Measurements from ENCODE around the gene F2RL1.
"Not testable (repeated sequence)": the region's sequence is repeated elsewhere in the genome, so short reads cannot be mapped to it uniquely, and the experiment has no call there.

Gene F2RL1, protein sequence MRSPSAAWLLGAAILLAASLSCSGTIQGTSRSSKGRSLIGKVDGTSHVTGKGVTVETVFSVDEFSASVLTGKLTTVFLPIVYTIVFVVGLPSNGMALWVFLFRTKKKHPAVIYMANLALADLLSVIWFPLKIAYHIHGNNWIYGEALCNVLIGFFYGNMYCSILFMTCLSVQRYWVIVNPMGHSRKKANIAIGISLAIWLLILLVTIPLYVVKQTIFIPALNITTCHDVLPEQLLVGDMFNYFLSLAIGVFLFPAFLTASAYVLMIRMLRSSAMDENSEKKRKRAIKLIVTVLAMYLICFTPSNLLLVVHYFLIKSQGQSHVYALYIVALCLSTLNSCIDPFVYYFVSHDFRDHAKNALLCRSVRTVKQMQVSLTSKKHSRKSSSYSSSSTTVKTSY

DNA sequence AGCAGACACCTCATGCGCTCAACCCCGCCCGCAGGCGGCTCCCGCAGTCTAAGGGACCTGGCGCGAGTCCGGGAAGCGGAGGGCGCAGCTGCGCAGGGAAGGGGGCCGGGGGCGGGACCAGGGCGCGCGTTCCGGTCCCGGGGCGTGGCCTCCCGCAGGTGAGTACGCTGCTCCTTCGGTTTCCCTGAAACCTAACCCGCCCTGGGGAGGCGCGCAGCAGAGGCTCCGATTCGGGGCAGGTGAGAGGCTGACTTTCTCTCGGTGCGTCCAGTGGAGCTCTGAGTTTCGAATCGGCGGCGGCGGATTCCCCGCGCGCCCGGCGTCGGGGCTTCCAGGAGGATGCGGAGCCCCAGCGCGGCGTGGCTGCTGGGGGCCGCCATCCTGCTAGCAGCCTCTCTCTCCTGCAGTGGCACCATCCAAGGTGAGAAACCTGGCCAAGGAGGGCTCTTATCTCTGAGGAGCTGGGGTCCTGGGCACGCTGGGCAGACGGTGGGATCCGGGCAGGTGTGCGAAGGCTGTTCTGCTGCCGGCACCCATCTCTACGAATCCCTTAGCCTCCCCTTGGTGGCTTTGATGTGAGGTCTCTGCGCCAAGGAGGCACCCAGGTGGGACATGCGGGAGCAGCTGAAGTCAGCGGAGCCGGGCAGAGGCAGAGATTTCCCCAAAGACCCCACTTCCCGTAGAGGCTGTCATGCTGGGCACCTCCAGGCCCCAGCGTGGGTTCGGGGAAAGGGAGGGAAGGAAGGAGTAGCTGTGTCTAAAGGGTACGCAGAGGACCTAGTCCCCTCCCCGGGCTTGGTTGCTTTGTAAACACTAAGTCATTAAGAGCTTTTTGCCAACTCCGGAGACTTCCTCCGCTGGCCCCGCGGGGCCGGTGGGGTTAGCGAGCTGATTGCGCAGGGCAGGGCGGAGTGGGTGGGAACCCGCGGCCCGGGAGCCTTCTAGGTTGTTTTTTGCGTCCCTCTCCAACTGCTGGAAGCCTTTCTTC lies at the start of gene F2RL1:
Gene F2RL1 (plus strand): TSS at position 187 of the 988 bp plus-strand sequence. CDS start 153 bp downstream, at position 340.
- no peak for DNase-seq (ENCODE audit: low spot score)

DNA sequence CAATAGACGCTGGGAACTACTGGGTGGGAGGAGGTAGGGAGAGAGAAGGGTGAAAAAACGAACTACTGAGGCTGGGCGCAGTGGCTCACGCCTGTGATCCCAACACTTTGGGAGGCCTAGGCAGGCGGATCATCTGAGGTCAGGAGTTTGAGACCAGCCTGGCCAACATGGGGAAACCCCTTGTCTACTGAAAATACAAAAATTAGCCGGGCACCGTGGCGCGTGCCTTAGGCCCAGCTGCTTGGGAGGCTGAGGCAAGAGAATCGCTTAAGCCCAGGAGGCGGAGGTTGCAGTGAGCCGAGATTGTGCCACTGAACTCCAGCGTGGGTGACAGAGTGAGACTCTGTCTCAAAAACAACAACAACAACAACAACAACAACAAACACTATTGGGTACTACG lies 47.8 kb upstream of the F2RL1 start:
- DNase-seq (ENCODE audit: low spot score) = not testable (repeated sequence)

- DNase-seq (ENCODE audit: low spot score) = no peak
These were observed 47.0 kb upstream of the F2RL1 start for GRCh38 chr5:76771705-76772405.

- no peak for DNase-seq (ENCODE audit: low spot score)
These were observed 42.9 kb upstream of the F2RL1 start for GRCh38 chr5:76775921-76776320.

DNA sequence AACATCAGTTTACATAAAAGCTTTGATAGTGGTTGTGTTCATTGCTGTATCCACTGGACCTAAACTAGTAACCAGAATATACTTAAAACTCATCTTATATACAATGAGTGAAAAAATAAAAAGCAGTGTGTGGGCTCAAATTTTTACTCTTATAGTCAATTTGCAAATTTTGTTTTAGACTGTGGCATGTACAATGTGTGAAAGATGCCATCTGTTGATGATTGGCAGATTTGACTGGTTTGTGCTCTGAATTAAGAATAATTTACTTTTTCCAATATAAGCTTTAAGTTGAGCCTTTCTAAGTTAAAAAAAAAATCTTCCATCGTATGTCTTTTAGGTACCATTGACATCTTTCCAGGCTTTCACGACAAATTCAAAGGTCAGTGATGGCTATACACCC lies 42.4 kb upstream of the F2RL1 start:
- DNase-seq (ENCODE audit: low spot score) = peak; percentile 28

DNA sequence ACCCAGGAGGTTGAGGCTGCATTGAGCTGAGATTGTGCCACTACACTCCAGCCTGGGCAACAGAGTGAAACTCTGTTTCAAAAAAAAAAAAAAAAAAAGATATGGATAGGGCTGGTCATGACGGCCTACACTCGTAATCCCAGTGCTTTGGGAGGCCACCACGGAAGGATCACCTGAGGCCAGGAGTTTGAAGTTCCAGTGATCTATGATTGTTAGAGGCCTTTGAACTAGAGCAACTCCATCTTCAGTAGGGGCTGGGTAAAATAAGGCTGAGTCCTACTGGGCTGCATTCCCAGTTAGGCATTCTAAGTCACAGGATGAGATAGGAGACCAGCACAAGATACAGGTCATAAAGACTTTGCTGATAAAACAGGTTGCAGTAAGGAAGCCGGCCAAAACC lies 38.2 kb upstream of the F2RL1 start:
- not testable (repeated sequence) for DNase-seq (ENCODE audit: low spot score)

GRCh38 chr5:76781775-76782174 lies 37.1 kb upstream of the F2RL1 start:
- no peak for DNase-seq (ENCODE audit: low spot score)

GRCh38 chr5:76782444-76782843 lies 36.4 kb upstream of the F2RL1 start:
- DNase-seq (ENCODE audit: low spot score) = no peak

DNA sequence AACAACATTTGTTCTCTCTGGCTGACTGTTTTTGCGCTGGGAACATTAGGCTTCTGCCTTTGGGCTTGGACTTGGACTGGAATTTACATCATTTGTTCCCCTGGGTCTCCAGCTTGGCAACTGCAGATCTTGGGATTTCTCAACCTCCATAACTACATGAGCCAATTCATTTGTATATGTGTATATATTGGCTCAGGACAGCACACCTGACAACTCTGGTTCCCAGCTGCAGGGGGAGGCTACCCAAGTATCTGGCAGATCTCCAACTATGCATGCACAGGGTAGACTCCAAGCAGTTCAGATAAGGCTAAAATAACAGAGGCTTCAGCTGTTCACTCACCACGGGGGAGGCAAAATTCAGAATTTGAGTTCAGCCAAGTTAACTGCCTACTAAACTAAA lies 31.6 kb upstream of the F2RL1 start:
- DNase-seq (ENCODE audit: low spot score) = no peak

- no peak for DNase-seq (ENCODE audit: low spot score)
These were observed 30.5 kb upstream of the F2RL1 start for GRCh38 chr5:76788362-76788761.

GRCh38 chr5:76789275-76789674 lies 29.6 kb upstream of the F2RL1 start:
- not testable (repeated sequence) for DNase-seq (ENCODE audit: low spot score)

DNA sequence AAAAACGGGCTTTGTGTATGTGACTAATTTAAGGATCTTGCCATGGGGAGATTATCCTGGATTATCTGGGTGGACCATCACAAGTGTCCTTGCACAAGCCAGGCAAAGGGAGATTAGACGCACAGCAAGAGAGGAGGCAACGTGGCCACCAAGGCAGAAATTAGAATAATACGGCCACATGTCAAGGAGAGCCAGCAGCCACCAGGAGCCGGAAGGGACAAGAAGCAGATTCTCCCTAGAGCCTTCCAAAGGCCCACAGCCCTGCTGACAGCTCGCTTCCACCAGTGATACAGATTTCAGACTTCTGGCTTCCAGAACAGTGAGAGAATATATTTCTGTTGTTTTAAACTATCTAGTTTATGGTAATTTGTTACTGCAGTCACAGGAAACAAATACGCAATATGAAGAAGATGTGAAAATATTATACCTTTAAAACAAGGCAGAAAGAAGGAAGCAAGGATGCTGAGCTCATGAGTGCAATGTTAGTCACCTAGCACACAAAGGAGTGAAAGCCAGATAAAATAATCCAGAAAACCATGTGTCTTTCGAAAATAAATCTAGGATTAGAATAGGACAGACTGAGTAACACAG lies 28.7 kb upstream of the F2RL1 start:
- DNase-seq (ENCODE audit: low spot score) = no peak

- peak; percentile 55 for DNase-seq (ENCODE audit: low spot score)
These were observed 28.1 kb upstream of the F2RL1 start for GRCh38 chr5:76790632-76791290.

DNA sequence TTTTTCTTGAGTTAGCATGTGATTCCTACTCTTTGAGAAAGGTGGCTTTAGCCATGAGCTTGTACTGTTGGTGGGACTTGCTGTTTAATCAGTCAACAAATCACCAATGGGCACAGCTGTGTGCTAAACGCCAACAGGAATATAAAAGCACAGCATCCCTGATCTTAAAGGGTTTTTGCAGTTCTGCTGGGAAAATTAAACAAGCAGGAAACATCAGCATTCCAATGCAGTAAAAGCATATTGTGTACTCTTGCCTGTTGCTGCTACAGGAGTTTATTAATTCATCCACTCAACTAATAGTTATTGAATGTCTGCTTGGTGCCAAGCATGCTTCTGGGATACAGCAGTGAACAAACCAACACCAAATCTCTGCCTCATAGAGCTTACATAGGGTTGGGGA lies 27.4 kb upstream of the F2RL1 start:
- no peak for DNase-seq (ENCODE audit: low spot score)

DNA sequence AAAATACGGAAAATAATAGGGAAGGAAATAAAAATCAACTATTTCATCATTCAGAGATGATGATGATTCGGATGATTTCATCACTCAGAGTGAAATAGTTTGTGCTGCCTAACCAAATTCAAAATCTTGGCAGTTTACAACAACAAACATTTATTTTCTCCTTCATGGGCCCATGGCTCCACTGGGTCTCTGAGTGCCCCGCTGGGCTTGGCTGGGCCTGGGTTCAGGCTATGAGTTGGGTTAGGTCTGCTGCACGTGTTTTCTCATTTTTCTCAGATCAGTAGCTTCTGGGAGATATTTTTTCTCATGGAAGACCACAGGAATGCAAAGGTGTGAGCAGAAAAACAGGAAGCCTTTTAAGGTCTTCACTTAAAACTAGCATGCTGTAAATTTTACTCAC lies 24.0 kb upstream of the F2RL1 start:
- no peak for DNase-seq (ENCODE audit: low spot score)

DNA sequence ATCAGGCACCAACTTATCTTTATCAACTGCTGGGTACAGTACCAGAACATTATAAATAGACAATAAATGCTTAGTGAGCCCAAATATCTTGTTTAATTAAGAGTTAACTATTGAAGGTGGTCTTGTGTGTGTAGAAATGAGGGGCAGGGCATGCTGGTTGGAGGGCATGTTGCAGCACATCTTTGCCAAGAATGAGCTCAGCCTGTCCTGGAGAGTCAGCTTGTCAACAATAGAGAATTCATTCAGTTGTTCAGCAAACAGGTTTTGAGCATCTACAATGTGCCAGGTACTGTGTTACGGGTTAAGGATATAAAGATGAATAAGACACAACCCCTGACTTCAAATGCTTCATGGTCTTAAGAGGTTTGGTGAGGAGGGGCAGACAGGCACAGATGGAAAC lies 19.2 kb upstream of the F2RL1 start:
- DNase-seq (ENCODE audit: low spot score) = no peak

GRCh38 chr5:76800579-76800978 lies 18.3 kb upstream of the F2RL1 start:
- no peak for DNase-seq (ENCODE audit: low spot score)

DNA sequence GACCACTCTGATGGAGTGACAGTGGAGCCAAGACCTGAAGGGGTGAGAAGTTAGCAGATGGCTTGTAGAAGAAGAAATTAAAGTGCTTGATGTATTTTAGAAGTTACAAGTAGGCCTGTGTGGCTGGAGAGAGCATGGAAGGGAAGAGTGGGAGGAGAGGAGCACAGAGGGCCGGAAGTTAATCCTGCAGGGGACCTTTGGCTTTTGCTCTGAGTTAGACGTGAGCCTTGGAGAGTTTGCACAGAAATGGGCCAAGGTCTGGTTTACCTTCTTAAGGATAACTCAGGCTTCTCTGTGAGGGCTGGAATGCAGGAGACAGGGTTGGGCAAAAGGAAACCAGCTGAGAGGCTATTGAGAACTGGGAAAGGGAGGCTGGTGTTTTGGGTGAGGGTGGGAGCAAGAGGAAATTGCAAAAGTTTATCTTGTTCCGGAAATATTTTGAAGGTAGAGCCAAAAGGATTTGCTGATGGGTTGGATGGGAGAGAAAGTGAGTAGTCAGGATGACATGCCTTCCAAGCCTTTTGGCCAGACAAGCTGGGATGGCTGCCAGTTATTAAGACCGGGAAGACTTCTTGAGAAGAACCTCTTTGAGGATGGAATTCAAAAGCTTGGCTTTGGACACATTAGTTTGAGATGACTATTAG lies 17.5 kb upstream of the F2RL1 start:
- DNase-seq (ENCODE audit: low spot score) = no peak

DNA sequence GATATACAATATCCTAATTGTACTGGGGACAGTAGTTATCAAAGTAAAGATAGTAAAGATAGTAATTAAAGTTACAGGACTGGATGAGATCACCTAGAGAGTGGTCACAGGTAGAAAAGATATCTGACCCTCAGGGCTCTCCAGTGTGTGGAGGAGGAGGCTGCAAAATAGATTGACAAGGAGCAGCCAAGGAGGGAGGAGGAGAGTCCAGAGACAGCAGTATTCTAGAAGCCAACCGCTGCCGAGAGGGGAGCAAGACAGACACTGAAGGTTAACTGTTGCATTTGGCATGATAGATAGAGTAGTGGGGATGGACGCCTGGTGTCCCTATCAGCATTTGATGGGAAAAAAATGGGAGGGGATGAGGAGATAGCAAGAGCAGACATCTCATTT lies 17.0 kb upstream of the F2RL1 start:
- DNase-seq (ENCODE audit: low spot score) = no peak

DNA sequence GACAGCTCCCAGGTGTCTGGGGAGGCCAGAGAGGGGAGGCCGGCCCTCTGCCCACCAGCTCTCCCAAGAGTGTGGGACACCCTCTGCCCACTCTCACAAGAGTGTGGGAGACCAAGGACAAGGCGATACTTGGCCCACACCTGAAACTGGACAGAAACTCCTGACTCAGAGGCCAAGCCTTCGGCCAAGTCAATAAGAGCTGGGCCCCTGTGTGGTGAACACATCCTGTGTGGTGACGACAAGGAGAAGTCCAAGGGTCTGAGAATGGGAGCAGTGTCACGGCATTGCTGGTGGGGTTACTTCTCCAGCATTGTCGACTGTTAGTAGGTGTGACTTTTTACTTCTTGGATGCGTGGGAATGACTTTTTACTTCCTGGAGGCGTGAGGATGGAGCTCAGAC lies 14.6 kb upstream of the F2RL1 start:
- DNase-seq (ENCODE audit: low spot score) = no peak

Measured in Ammon's horn (tissue), 1 donor.